HG03196 (cell line): Measurements from ENCODE around the gene HPDL.
A peak's percentile ranks its signal among the peaks of the same experiment; 100 is the strongest.
"Not testable (repeated sequence)": the region's sequence is repeated elsewhere in the genome, so short reads cannot be mapped to it uniquely, and the experiment has no call there.

ENCODE experiments used
- ATAC-seq: cut with Tn5 transposase; IDR thresholded peaks from one replicate; pipeline ENCODE4 v1.9.1; 2021; ENCODE audit not compliant: unreplicated experiment

The HPDL gene

GRCh38 chr1:45326627-45327623 is at the start of gene HPDL:
HPDL (plus strand) TSS chr1:45326895; CDS start chr1:45327149, 254 bp downstream.
- ATAC-seq, result no peak

- ATAC-seq, result no peak
Observed at GRCh38 chr1:45282351-45282750, 44.3 kb upstream of the HPDL start.

- ATAC-seq, result not testable (repeated sequence)
Observed at GRCh38 chr1:45284858-45285257, 41.8 kb upstream of the HPDL start.

DNA sequence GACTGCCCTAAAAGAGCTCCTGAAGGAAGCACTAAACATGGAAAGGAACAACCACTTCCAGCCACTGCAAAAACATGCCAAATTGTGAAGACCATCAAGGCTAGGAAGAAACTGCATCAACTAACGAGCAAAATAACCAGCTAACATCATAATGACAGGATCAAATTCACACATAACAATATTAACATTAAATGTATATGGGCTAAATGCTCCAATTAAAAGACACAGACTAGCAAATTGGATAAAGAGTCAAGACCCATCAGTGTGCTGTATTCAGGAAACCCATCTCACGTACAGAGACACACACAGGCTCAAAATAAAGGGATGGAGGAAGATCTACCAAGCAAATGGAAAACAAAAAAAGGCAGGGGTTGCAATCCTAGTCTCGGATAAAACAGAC is 40.2 kb upstream of the HPDL start:
- ATAC-seq, result not testable (repeated sequence)

DNA sequence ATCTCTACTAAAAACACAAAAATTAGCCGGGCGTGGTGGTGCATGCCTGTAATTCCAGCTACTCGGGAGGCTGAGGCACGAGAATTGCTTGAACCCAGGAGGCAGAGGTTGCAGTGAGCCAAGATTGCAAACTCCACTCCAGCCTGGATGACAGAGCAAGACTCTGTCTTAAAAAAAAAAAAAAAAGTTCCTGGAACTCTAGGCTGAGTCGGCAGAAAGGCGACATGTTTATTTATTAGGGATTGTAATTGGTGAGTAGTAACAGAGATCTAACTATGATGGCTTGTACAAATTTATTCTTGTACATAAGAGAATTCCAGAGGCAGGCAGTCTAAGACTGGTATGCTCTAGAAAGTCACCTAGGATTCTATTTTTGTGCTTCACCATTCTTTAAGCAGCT is 35.7 kb upstream of the HPDL start:
- not testable (repeated sequence) for ATAC-seq

GRCh38 chr1:45291716-45292115 is 35.0 kb upstream of the HPDL start:
- no peak for ATAC-seq

DNA sequence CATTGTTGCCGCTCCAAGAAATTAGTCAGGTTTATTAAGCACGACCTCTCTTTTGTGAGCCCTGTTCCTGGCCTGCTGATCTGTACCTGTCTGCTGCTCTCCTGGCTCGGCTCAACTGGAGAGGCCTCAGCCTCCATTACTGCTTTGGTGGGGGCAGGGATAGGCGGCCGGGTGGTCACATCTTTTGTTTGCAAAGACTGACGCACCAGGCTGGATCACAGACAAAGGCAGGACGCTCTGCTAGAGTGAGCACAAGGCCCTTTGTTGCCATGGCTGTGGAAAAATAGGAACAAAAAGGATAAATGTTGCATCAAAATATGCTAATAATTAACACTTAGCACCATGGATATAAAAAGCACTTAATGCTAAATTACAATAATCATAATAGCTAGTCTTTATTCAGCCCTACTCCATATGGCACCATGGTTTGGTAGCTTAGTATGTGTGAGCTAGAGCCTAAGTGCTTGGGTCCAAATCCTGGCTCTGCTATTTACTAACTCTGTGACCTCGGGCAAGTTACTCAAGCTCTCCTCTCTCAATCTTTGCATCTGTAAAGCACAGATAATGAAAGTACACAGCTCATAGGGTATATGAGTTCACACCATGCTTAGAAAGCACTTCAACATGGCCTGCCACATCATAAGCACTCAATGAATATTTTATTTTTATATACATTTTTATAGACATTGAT is 28.9 kb upstream of the HPDL start:
- ATAC-seq, result no peak

GRCh38 chr1:45299296-45299695 is 27.4 kb upstream of the HPDL start:
- no peak for ATAC-seq

GRCh38 chr1:45299981-45300668 is 26.6 kb upstream of the HPDL start:
- no peak for ATAC-seq

DNA sequence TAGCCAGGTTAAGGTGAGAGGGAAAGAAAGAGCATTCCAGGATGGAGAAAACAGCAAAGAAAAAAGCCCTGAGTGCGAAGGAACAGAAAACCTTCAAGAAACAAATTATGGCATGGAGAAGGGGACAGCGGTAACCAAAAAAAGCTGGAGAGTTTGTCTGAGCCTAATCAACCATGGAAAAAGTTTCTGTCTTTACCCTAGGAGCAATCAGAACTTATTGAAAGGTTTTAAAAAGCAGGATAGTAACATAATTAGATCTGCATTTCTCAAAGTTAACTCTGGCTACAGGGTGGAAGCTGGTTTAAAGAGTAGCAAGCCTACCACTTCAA is 26.1 kb upstream of the HPDL start:
- ATAC-seq, result no peak

- ATAC-seq, result no peak
Observed at GRCh38 chr1:45302505-45303150, 24.1 kb upstream of the HPDL start.

- peak; percentile 66 for ATAC-seq
Observed at GRCh38 chr1:45303520-45304310, 23.0 kb upstream of the HPDL start.

- peak; percentile 2 for ATAC-seq
Observed at GRCh38 chr1:45304311-45305081, 22.2 kb upstream of the HPDL start.

DNA sequence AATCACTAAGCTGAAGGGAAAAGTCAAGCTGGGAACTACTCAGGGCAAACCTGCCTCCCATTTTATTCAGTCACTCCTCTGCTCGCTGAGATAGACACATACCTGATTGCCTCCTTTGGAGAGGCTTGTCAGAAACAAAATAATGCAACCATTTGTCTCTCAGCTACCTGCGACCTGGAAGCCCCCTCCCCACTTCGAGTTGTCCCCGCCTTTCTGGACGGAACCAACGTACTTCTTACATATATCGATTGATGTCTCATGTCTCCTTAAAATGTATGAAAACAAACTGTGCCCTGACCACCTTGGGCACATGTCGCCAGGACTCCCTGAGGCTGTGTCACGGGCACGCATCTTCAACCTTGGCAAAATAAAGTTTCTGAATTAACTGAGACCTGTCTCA is 21.5 kb upstream of the HPDL start:
- no peak for ATAC-seq

GRCh38 chr1:45306319-45306718 is 20.4 kb upstream of the HPDL start:
- no peak for ATAC-seq

DNA sequence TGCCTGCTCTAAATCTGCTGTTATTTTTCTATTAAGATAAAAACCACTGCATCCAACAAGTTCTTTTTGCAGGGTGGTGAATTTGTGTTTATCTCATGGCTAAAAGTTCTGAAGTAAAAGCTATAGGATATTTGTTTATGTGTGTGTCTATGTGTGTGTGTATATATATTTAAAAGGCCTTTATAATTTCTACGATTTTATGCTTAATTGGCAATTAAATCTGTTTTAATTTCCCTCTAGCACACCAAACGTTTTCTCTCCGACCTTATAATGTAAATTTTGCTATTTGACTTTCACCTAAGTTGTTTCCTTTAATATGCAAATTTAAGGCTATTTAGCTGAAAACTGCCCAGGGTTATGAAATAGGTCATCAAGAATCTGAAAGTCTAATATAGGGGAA is 19.8 kb upstream of the HPDL start:
- no peak for ATAC-seq

GRCh38 chr1:45314266-45314665 is 12.4 kb upstream of the HPDL start:
- ATAC-seq, result no peak

GRCh38 chr1:45317166-45317565 is 9.5 kb upstream of the HPDL start:
- no peak for ATAC-seq

DNA sequence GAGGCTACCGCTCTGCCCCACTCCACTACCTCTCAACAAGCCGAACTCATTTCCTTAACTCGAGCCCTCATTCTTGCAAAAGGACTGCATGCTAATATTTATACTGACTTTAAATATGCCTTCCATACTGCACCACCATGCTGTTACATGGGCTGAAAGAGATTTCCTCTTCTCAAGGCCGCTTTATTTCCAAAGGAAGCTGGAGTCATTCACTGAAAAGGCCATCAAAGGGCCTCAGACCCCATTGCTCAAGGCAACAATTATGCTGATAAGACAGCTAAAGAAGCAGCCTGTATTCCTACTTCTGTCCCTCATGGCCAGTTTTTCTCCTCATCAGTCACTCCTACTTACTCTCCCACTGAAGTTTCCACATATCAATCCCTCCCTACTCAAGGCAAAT is 6.9 kb upstream of the HPDL start:
- no peak for ATAC-seq

DNA sequence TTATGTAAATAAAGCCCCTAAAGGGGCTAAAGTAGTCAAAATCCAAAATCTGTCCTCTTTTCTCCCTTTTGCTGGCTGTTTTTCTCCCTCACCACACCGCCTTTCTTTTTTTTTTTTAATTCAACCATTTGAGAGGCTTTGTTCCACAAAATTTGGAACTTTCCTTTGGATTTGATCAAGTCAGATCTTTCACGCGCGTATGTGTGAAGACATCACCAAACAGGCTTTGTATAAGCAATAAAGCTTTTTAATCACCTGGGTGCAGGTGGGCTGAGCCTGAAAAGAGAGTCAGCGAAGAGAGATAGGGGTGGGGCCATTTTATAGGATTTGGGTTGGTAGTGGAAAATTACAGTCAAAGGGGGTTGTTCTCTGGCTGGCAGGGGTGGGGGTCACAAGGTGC is 5.3 kb upstream of the HPDL start:
- ATAC-seq, result no peak
